Measurements from ENCODE around the gene WDR41.

Gene WDR41

GRCh38 chr5:77448831-77449230, 43.3 kb downstream of the WDR41 start:
- FAIRE-seq (no peak), DNase-seq (ENCODE audit: low spot score) (no peak)

- DNase-seq (ENCODE audit: low spot score) (no peak), FAIRE-seq (no peak)
These were observed 47.8 kb downstream of the WDR41 start for GRCh38 chr5:77444356-77444755.

GRCh38 chr5:77443670-77444069, 48.4 kb downstream of the WDR41 start:
- DNase-seq (ENCODE audit: low spot score) (no peak), FAIRE-seq (no peak)

GRCh38 chr5:77438071-77438470, 54.0 kb downstream of the WDR41 start:
- FAIRE-seq = no peak
- DNase-seq (ENCODE audit: low spot score) = no peak

GRCh38 chr5:77437194-77437593, 54.9 kb downstream of the WDR41 start:
- DNase-seq (ENCODE audit: low spot score) (no peak), FAIRE-seq (no peak)

- FAIRE-seq (no peak), DNase-seq (ENCODE audit: low spot score) (no peak)
These were observed 60.4 kb downstream of the WDR41 start for GRCh38 chr5:77431719-77432118.

- DNase-seq (ENCODE audit: low spot score) = no peak
- FAIRE-seq = no peak
These were observed 60.8 kb downstream of the WDR41 start for GRCh38 chr5:77431286-77431685.

- FAIRE-seq (no peak), DNase-seq (ENCODE audit: low spot score) (no peak)
These were observed 61.4 kb downstream of the WDR41 start for GRCh38 chr5:77430726-77431125.

GRCh38 chr5:77428526-77428925, 63.6 kb downstream of the WDR41 start:
- DNase-seq (ENCODE audit: low spot score) = no peak
- FAIRE-seq = no peak

- FAIRE-seq = no peak
- DNase-seq (ENCODE audit: low spot score) = no peak
These were observed 64.1 kb downstream of the WDR41 start for GRCh38 chr5:77427998-77428397.

- FAIRE-seq (no peak), DNase-seq (ENCODE audit: low spot score) (no peak)
These were observed 65.4 kb downstream of the WDR41 start for GRCh38 chr5:77426670-77427069.

- DNase-seq (ENCODE audit: low spot score) (no peak), FAIRE-seq (no peak)
These were observed 66.0 kb downstream of the WDR41 start for GRCh38 chr5:77425998-77426659.

GRCh38 chr5:77425420-77425819, 66.7 kb downstream of the WDR41 start:
- DNase-seq (ENCODE audit: low spot score) = no peak
- no peak for FAIRE-seq

- no peak for FAIRE-seq
- no peak for DNase-seq (ENCODE audit: low spot score)
These were observed 67.2 kb downstream of the WDR41 start for GRCh38 chr5:77424921-77425320.

GRCh38 chr5:77423022-77423750, 68.9 kb downstream of the WDR41 start:
- no peak for DNase-seq (ENCODE audit: low spot score)
- FAIRE-seq = no peak

GRCh38 chr5:77420940-77421339, 71.2 kb downstream of the WDR41 start:
- DNase-seq (ENCODE audit: low spot score) = no peak
- no peak for FAIRE-seq

GRCh38 chr5:77419644-77420582, 72.2 kb downstream of the WDR41 start:
- no peak for FAIRE-seq
- DNase-seq (ENCODE audit: low spot score) = no peak

- no peak for FAIRE-seq
- DNase-seq (ENCODE audit: low spot score) = no peak
These were observed 73.2 kb downstream of the WDR41 start for GRCh38 chr5:77418601-77419581.

GRCh38 chr5:77418162-77418561, 74.0 kb downstream of the WDR41 start:
- FAIRE-seq (no peak), DNase-seq (ENCODE audit: low spot score) (no peak)

GRCh38 chr5:77413049-77413448, 79.1 kb downstream of the WDR41 start:
- no peak for FAIRE-seq
- DNase-seq (ENCODE audit: low spot score) = no peak
